NCI-H82 treated with DMSO at 0.1 percent for 48 hours (cell line): Measurements from ENCODE around the gene ST3GAL4.
"Not testable (repeated sequence)": the region's sequence is repeated elsewhere in the genome, so short reads cannot be mapped to it uniquely, and the experiment has no call there.

Experiments used
- DNase-seq: peaks from one replicate; lab custom pipeline; 2025; ENCODE audit not compliant: unreplicated experiment; lab: John Stamatoyannopoulos, UW

ST3GAL4 gene

GRCh38 chr11:126345759-126346585 lies 9.5 kb upstream of the ST3GAL4 start:
- DNase-seq = no peak

DNA sequence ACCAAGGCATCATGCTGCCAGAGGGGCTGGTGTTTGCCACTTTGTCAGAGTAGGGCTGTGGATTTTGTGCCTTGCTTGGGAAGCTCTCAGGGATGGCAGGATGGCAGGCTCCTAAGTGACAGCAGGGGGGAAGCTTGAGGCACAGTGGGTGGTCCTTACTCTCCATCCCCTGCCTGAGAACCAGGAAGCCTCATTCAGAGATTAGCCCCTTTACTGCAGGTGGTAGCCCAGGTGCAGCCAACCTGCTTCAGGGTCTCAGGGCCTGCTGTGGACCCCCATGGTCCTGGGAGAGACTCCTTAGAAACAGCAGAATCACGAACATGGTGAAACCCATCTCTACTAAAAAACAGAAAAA lies 8.9 kb upstream of the ST3GAL4 start:
- DNase-seq = no peak

- not testable (repeated sequence) for DNase-seq
Observed at GRCh38 chr11:126346946-126347345, 8.5 kb upstream of the ST3GAL4 start.

DNA sequence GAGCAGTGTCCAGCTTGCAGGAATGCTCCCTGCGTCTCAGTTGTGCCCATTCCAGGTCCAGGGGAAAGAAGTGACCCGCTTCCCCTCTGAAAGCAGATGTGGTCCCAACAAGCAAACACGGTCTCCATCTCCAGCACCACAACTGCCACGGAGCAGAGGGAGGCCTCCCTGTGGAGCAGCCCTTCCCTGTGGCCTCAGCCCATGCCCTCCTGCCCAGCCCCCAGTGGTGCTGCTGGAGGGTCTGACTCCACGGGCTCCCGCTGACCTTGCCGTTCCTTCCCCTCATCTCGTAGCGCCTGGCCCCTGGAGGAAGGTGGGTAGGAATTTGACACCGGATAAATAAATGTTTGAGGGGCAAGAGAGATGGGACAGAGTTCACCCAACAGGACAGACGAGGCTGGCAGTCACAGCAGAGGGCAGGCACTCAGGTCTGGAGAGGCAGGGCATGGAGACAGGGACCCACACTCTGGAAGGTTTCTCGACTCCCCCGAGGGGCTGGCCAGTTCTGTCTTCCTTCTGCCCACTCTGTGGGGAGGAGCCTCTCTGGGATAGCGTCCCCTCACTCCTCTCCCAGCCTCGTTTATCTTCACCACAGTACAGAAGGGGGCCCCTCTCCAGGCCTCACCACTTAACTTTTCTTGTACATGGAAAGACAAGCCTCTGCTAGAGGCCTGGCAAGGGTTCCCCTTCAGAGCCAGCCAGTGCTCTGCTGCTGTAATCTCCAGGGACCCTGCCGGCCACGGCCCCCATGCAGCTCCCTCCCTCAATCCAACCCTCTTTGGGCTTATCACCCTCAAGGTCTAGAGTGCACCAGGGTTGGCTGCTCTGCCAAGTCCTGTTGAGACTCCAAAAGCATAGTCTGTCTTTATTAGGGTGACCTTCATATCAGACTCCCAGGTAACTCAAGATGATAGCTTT lies 7.5 kb upstream of the ST3GAL4 start:
- no peak for DNase-seq

- no peak for DNase-seq
Observed at GRCh38 chr11:126348806-126349582, 6.5 kb upstream of the ST3GAL4 start.

DNA sequence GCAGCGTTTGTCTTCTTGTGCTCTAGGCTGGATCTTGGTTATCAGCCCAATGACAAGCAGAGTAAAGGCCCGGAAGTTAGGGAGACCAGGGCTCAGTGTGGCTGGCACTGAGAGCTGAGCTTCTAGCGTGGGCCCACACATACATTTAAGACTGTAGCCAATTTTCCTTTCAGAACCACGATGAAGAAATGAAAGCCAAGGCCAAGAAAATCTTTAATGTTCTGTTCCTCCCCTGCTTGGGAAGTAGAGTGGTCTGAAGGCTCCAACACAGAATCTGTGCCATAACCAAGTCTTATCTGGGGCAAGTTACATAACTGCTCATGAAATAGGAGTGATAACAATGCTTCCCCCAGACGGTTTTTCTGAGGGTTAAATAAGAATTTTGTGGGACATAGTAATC lies 4.7 kb upstream of the ST3GAL4 start:
- no peak for DNase-seq

DNA sequence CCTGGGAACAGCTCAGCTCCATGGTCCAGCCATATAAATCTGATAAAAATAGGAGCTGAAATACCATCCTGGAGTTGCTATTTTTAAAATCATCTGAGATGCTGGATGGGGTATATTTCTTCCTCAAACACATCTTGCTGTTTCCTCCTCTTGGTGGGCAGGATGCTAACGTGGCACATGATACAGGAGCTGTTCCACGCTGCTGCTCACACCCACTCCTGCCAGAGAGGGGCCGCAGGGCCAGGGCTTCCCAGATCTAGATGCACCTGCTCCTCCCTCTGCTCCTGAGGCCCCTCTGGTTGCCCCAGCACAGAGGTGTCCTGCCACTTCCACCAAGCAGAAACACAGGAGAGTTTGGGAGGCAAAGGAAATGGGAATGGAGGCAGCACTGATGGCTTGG lies 3.3 kb upstream of the ST3GAL4 start:
- no peak for DNase-seq

DNA sequence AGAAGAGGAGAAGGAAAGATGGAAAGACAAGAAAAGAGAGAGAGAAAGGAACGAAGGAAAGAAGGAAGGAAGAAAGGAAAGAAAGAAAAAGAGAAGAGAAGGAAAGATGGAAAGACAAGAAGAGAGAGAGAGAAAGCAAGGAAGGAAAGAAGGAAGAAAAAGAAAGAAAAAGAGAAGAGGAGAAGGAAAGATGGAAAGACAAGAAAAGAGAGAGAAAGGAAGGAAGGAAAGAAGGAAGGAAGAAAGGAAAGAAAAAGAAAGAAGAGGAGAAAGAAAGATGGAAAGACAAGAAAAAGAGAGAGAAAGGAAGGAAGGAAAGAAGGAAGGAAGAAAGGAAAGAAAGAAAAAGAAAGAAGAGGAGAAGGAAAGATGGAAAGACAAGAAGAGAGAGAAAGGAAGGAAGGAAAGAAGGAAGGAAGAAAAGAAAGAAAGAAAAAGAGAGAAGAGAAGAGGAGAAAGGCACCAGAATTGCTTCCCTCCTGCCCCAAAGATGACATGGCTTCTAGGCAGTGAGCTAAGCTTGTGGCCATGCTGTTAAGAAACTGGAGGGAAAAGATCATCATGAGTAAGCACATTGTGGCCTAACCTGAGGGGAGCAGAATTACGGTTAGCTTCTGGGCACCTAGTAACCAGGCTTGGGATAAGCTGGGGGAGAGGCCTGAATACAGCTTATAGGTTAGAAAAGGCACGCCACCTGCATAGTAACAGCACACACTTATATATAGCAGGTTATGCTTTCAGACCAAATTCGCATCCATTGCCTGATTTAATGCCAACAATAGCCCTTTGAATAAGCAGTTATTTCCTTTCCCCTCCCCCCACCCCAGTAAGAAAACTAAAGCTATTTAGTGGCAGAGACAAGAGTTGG lies 2.3 kb upstream of the ST3GAL4 start:
- no peak for DNase-seq

GRCh38 chr11:126354631-126355323 lies 709 bp upstream of the ST3GAL4 start:
- no peak for DNase-seq

DNA sequence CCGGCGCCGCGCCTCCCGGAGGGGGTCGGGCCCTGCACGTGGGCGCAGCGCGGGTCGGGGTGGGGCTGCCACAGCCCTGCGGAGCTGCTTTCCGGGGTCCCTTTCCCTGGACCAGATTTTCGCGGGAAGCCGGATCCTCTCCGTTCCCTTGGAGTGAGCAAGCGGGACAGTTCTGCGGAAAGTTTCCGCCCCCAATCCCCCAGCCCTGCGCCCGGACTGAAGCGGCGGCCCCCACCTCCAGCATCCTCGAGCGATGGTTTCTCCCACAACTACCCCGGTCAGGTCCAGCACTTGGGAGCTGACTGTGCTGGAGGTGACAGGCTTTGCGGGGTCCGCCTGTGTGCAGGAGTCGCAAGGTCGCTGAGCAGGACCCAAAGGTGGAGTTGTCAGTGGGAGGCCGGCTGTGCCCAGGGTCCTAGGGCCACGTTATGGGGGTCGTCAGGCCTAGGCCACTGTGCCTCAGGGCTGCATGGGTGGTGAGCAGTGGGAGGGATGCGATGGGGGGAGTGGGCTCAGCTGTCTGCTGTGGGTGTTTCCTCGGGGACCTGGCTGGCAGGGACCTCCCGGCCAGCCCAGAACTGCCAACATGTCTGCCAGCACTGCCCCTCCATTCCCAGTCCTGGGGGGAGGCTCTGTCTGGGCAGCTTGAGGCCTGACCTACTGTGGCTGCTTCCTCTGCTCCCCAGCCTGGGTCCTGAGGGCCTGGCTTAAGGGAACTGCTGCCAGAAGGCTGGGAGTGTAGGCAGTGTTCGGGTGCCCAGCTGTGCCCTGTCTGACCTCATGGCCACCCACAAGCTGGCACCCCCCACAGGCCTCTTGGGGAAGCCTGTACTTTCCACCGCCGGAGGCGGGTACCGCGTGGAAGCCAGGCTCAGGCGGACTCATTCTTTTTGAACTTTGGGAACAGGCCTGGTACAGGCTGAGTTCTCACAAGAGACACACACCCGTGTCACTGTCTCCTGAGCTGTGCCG lies 726 bp downstream of the ST3GAL4 start:
- DNase-seq = no peak

- DNase-seq = no peak
Observed at GRCh38 chr11:126357055-126357962, 1.8 kb downstream of the ST3GAL4 start.

GRCh38 chr11:126357969-126358762 lies 2.7 kb downstream of the ST3GAL4 start:
- no peak for DNase-seq

DNA sequence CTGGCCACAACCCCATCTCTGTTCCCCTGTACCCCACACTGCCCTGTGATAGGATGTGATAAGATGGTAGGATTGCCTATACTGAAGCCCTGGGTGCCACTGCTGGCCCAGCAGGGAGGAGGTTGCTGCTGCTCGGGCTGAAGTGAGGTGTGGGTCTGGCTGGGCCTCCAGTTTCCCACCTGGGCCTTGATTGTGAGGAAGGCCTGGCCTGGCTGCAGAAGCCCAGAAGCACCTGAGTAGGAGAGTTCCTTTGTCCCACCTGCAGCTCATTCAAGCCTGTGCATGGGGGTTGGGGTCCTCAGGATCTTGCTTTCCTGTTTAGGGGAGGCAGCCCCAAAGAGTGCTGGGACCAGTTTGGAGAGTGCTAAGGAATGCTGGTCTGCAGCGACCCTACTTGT lies 3.3 kb downstream of the ST3GAL4 start:
- no peak for DNase-seq

GRCh38 chr11:126359431-126360048 lies 4.1 kb downstream of the ST3GAL4 start:
- DNase-seq = peak; percentile 31

DNA sequence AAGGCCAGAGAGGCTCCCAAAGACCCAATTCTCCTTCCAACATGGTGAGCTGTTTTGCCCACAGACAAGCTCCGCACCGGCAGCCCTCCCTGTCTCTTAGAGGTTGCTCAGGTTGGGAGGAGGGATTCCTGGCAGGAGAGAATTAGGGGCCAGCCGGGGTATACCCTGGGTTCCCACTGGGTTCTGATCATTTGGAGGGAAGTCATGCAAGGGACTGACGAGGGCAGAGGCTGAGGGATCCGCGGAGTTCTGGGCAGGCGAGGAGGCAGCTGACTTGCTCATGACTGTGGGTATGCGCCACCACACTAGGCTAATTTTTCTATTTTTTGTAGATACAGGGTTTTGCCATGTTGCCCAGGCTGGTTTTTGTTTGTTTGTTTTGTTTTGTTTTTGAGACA lies 4.6 kb downstream of the ST3GAL4 start:
- no peak for DNase-seq

DNA sequence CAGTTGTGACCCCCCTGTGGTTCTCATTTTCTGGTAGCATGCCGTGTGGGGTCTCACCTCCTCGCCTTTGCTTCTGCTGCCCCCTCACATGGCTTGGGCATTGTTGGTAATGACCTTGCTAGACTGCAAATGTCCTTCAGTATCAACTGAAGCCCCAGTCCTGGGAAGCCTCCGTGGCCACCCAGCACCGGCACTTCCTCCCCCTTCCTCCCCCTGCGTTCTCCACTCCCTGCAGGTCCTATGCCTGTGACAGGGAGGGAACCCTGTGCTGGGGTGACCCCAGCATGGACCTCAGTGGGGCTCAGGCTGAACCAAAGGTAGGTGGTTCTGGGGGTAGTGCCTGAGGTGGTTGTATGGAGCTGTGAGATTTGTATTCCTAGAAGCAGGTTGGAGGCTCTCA lies 5.9 kb downstream of the ST3GAL4 start:
- no peak for DNase-seq
